ENCODE measurements around the gene TPM1.

Gene TPM1

GRCh38 chr15:63086947-63087346, 44.4 kb downstream of the TPM1 start:
- H3K27ac ChIP-seq: no peak overlapping the region
- no peaks in the 10 kb centered on the region for H3K27me3 ChIP-seq (ENCODE audit: control insufficient read depth, insufficient read depth, low read length)
- H3K79me2 ChIP-seq: no peaks in the 10 kb centered on the region
- no peak overlapping the region for H3K4me3 ChIP-seq (ENCODE audit: low read depth, low read length)
- H3K4me1 ChIP-seq: no peaks in the 10 kb centered on the region
- no peak overlapping the region for H3K9ac ChIP-seq
- H3K4me2 ChIP-seq (ENCODE audit: low read length): no peak overlapping the region
- TF ChIP-seq, protein P1, sequence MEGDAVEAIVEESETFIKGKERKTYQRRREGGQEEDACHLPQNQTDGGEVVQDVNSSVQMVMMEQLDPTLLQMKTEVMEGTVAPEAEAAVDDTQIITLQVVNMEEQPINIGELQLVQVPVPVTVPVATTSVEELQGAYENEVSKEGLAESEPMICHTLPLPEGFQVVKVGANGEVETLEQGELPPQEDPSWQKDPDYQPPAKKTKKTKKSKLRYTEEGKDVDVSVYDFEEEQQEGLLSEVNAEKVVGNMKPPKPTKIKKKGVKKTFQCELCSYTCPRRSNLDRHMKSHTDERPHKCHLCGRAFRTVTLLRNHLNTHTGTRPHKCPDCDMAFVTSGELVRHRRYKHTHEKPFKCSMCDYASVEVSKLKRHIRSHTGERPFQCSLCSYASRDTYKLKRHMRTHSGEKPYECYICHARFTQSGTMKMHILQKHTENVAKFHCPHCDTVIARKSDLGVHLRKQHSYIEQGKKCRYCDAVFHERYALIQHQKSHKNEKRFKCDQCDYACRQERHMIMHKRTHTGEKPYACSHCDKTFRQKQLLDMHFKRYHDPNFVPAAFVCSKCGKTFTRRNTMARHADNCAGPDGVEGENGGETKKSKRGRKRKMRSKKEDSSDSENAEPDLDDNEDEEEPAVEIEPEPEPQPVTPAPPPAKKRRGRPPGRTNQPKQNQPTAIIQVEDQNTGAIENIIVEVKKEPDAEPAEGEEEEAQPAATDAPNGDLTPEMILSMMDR (IDR thresholded peaks at IDR 0.05): no peak
- H2AFZ ChIP-seq: no peak overlapping the region
- H3K9me3 ChIP-seq (ENCODE audit: control insufficient read depth, low read length): no peaks in the 10 kb centered on the region
- H3K36me3 ChIP-seq (ENCODE audit: control insufficient read depth, insufficient read depth, low read length): no peaks in the 10 kb centered on the region

DNA sequence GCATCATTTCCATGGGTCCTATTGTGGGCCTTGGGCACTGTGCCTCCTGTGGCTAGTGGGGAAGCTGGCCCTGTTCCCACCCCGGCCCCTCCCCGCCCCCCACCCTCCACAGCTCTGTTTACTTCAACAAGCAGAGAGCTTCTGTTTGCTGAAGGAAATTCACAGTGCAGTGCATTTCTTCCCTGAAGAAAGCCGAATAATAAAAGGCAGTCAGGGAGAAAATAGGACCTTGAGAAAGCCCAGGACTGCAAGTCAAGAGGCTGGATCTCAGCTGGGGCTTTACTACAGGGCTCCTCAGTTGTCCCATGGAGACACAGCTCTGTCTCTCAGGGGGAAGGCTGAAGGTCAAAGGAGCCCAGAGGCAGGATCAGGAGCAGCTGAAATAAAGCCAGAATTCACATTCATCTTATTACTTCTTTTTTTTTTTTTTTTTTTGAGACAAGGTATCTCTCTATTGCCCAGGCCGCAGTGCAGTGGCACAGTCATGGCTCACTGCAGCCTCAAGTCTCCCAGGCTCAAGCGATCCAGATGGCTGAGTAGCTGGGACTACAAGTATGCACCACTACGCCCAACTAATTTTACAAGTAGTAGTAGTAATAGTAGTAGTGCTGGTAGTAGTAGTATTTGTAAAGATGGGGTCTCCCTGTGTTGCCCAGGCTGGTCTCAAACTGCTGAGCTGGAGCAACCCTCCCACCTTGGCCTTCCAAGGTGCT, 46.1 kb downstream of the TPM1 start:
- Histone ChIP-seq H3K9ac (no peak overlapping the region), H3K4me3 (ENCODE audit: low read depth, low read length) (no peak overlapping the region), H3K4me1 (no peaks in the 10 kb centered on the region), H3K4me2 (ENCODE audit: low read length) (no peak overlapping the region), H3K27ac (no peak overlapping the region), H3K9me3 (ENCODE audit: control insufficient read depth, low read length) (no peaks in the 10 kb centered on the region), H3K27me3 (ENCODE audit: control insufficient read depth, insufficient read depth, low read length) (no peaks in the 10 kb centered on the region), H3K79me2 (no peaks in the 10 kb centered on the region), H3K36me3 (ENCODE audit: control insufficient read depth, insufficient read depth, low read length) (no peaks in the 10 kb centered on the region), H2AFZ (no peak overlapping the region)
- TF ChIP-seq, protein P1 (IDR thresholded peaks at IDR 0.05): no peak

GRCh38 chr15:63089260-63090043, 46.9 kb downstream of the TPM1 start:
- no peak overlapping the region for H3K27ac ChIP-seq
- no peaks in the 10 kb centered on the region for H3K4me1 ChIP-seq
- no peak overlapping the region for H3K9ac ChIP-seq
- H3K27me3 ChIP-seq (ENCODE audit: control insufficient read depth, insufficient read depth, low read length): no peaks in the 10 kb centered on the region
- H2AFZ ChIP-seq: no peak overlapping the region
- TF ChIP-seq, protein P1 (IDR thresholded peaks at IDR 0.05): no peak
- no peaks in the 10 kb centered on the region for H3K36me3 ChIP-seq (ENCODE audit: control insufficient read depth, insufficient read depth, low read length)
- H3K9me3 ChIP-seq (ENCODE audit: control insufficient read depth, low read length): no peaks in the 10 kb centered on the region
- H3K4me3 ChIP-seq (ENCODE audit: low read depth, low read length): no peak overlapping the region
- no peaks in the 10 kb centered on the region for H3K79me2 ChIP-seq
- no peak overlapping the region for H3K4me2 ChIP-seq (ENCODE audit: low read length)

- no peak overlapping the region for H3K27ac ChIP-seq
- no peaks in the 10 kb centered on the region for H3K79me2 ChIP-seq
- no peak overlapping the region for H3K4me2 ChIP-seq (ENCODE audit: low read length)
- no peak overlapping the region for H3K9ac ChIP-seq
- no peak overlapping the region for H2AFZ ChIP-seq
- no peaks in the 10 kb centered on the region for H3K9me3 ChIP-seq (ENCODE audit: control insufficient read depth, low read length)
- no peaks in the 10 kb centered on the region for H3K36me3 ChIP-seq (ENCODE audit: control insufficient read depth, insufficient read depth, low read length)
- H3K27me3 ChIP-seq (ENCODE audit: control insufficient read depth, insufficient read depth, low read length): no peaks in the 10 kb centered on the region
- H3K4me3 ChIP-seq (ENCODE audit: low read depth, low read length): no peak overlapping the region
- TF ChIP-seq, protein P1 (IDR thresholded peaks at IDR 0.05): no peak
- no peaks in the 10 kb centered on the region for H3K4me1 ChIP-seq
These were observed 47.9 kb downstream of the TPM1 start for GRCh38 chr15:63090472-63090871.
